Measurements from ENCODE around the gene AHDC1. TPM values are rescaled to one million over a fixed set of nuclear protein-coding genes. Genes with fewer than 3 reads are reported as not detected.

Gene AHDC1
- polyA plus RNA-seq, 1 experiment = 3.0 TPM

GRCh38 chr1:27518808-27519207 lies 85.1 kb downstream of the AHDC1 start:
- TF ChIP-seq CTCF (IDR thresholded peaks at IDR 0.05; ENCODE audit: low read depth, low read length) = no peak
- POLR2A ChIA-PET = no interaction called here
- no peak overlapping the region for H3K27ac ChIP-seq (ENCODE audit: low read depth, low read length)
- H3K4me3 ChIP-seq (ENCODE audit: low read depth, low read length) = no peak overlapping the region
- CTCF ChIA-PET = interaction anchor here (0.6 to 1.1 kb wide), 2 partner anchors 38 to 39 kb away, joined by 3 to 6 read pairs; no protein-coding TSS in a partner anchor
- no peak for DNase-seq (ENCODE audit: low read depth, low spot score)
- H3K9me3 ChIP-seq (ENCODE audit: control insufficient read depth, insufficient read depth, low read length) = no peaks in the 10 kb centered on the region
- H3K27me3 ChIP-seq (ENCODE audit: control insufficient read depth, insufficient read depth, low read length) = no peaks in the 10 kb centered on the region

- ChIA-PET CTCF (interaction anchor here (0.6 kb wide), 1 partner anchor 38 kb away, joined by 3 read pairs; no protein-coding TSS in a partner anchor), POLR2A (no interaction called here)
- no peak for TF ChIP-seq CTCF (IDR thresholded peaks at IDR 0.05; ENCODE audit: low read depth, low read length)
- Histone ChIP-seq H3K27me3 (ENCODE audit: control insufficient read depth, insufficient read depth, low read length) (no peaks in the 10 kb centered on the region), H3K9me3 (ENCODE audit: control insufficient read depth, insufficient read depth, low read length) (no peaks in the 10 kb centered on the region), H3K4me3 (ENCODE audit: low read depth, low read length) (no peak overlapping the region), H3K27ac (ENCODE audit: low read depth, low read length) (no peak overlapping the region)
- DNase-seq (ENCODE audit: low read depth, low spot score) = no peak
Observed at GRCh38 chr1:27517907-27518718, 85.8 kb downstream of the AHDC1 start.

- ChIA-PET CTCF (interaction anchor here (0.6 kb wide), 1 partner anchor 39 kb away, joined by 3 read pairs; no protein-coding TSS in a partner anchor), POLR2A (no interaction called here)
- no peaks in the 10 kb centered on the region for H3K9me3 ChIP-seq (ENCODE audit: control insufficient read depth, insufficient read depth, low read length)
- no peak for DNase-seq (ENCODE audit: low read depth, low spot score)
- no peak for TF ChIP-seq CTCF (IDR thresholded peaks at IDR 0.05; ENCODE audit: low read depth, low read length)
- H3K27ac ChIP-seq (ENCODE audit: low read depth, low read length) = no peak overlapping the region
- H3K27me3 ChIP-seq (ENCODE audit: control insufficient read depth, insufficient read depth, low read length) = no peaks in the 10 kb centered on the region
- H3K4me3 ChIP-seq (ENCODE audit: low read depth, low read length) = no peak overlapping the region
Observed at GRCh38 chr1:27517301-27517700, 86.6 kb downstream of the AHDC1 start.

GRCh38 chr1:27515626-27516025 lies 88.3 kb downstream of the AHDC1 start:
- no peak for DNase-seq (ENCODE audit: low read depth, low spot score)
- TF ChIP-seq CTCF (IDR thresholded peaks at IDR 0.05; ENCODE audit: low read depth, low read length) = no peak
- no peaks in the 10 kb centered on the region for H3K27me3 ChIP-seq (ENCODE audit: control insufficient read depth, insufficient read depth, low read length)
- ChIA-PET CTCF (interaction anchor here (1.2 to 1.3 kb wide), 2 partner anchors 26 to 41 kb away, joined by 4 to 7 read pairs; partner anchors contain the start of gene WASF2), POLR2A (interaction anchor here (0.6 kb wide), 1 partner anchor 105 kb away, joined by 10 read pairs; no protein-coding TSS in a partner anchor)
- no peak overlapping the region for H3K4me3 ChIP-seq (ENCODE audit: low read depth, low read length)
- no peaks in the 10 kb centered on the region for H3K9me3 ChIP-seq (ENCODE audit: control insufficient read depth, insufficient read depth, low read length)
- H3K27ac ChIP-seq (ENCODE audit: low read depth, low read length) = no peak overlapping the region

GRCh38 chr1:27513958-27514357 lies 90.0 kb downstream of the AHDC1 start:
- H3K27ac ChIP-seq (ENCODE audit: low read depth, low read length) = no peak overlapping the region
- H3K27me3 ChIP-seq (ENCODE audit: control insufficient read depth, insufficient read depth, low read length) = no peaks in the 10 kb centered on the region
- H3K4me3 ChIP-seq (ENCODE audit: low read depth, low read length) = no peak overlapping the region
- no peak for TF ChIP-seq CTCF (IDR thresholded peaks at IDR 0.05; ENCODE audit: low read depth, low read length)
- DNase-seq (ENCODE audit: low read depth, low spot score) = no peak
- POLR2A ChIA-PET = no interaction called here
- CTCF ChIA-PET = no interaction called here
- no peaks in the 10 kb centered on the region for H3K9me3 ChIP-seq (ENCODE audit: control insufficient read depth, insufficient read depth, low read length)
